Measurements from ENCODE around the gene CFAP45. TPM values are rescaled to one million over a fixed set of nuclear protein-coding genes. Genes with fewer than 3 reads are reported as not detected.

CFAP45 gene
- total and polyA plus RNA-seq, 2 of the 8 experiments (the other 6 are each of a cell fraction or from before 2014, with no cell fraction given): 0.05 TPM; not detected in 1

DNA sequence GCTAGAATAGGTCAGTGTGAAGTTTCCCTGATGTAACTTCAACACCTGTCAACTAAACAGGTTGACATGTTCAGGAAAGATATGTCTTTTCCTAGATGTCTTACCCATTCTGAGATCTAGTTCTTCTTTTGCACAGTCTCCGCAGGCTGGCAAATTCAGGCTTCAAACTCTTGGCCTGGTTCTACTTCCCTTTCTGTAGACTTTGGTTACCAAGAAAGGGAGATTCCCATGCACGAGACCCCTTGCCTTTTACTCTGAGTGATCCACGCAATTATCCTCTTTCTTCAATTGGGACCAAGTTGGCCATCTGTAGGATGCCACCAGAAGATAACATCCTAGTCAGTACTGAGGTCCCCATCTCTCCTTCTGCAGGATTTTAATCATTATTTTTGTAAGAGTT lies 2.0 kb downstream of the CFAP45 start:
- Histone ChIP-seq H3K79me1 (ENCODE audit: low read depth, low read length) (no peaks in the 10 kb centered on the region), H2AK5ac (ENCODE audit: low read depth, low read length) (no peak overlapping the region), H3K4me1 (replicated peaks in 1 of 4; ENCODE audit: control insufficient read depth in 3 of 4, insufficient read depth in 4 of 4, low read length in 3 of 4) (peaks cover 6 to 12% (median 7%) of the 10 kb centered on the region in 4 experiments), H2AFZ (ENCODE audit: low read length) (no peak overlapping the region), H3K56ac (replicated peaks; ENCODE audit: insufficient read length, low read depth, low read length) (no peak overlapping the region), H3K9me3 (ENCODE audit: insufficient read depth in 2 of 2, low read depth in 1 of 2, low read length in 1 of 2) (no peaks in the 10 kb centered on the region), H3K36me3 (ENCODE audit: control insufficient read depth in 2 of 4, insufficient read depth in 4 of 4, low read length in 3 of 4) (no peaks in the 10 kb centered on the region), H3K79me2 (ENCODE audit: control insufficient read depth in 1 of 2, insufficient read depth in 2 of 2, low read length in 2 of 2) (no peaks in the 10 kb centered on the region), H3K27ac (ENCODE audit: low read depth, low read length) (no peak overlapping the region), H2BK12ac (ENCODE audit: low read depth, low read length) (no peak overlapping the region), H4K91ac (replicated peaks; ENCODE audit: insufficient read length, low read length) (no peak overlapping the region), H2BK5ac (ENCODE audit: low read depth, low read length) (no peak overlapping the region), H3K27me3 (replicated peaks in 1 of 4; ENCODE audit: control insufficient read depth in 3 of 4, extremely low read depth in 1 of 4, insufficient read depth in 3 of 4, low read length in 3 of 4) (peaks cover 1 to 9% (median 7%) of the 10 kb centered on the region in 4 experiments; a peak in 5 of 7 replicates), H3K4me2 (ENCODE audit: insufficient read depth in 1 of 2, low read depth in 2 of 2, low read length in 2 of 2) (no peak overlapping the region), H3K23ac (ENCODE audit: insufficient read length) (no peak overlapping the region), H4K20me1 (replicated peaks in 1 of 2; ENCODE audit: control insufficient read depth in 1 of 2, insufficient read depth in 2 of 2, low read length in 2 of 2) (no peaks in the 10 kb centered on the region), H3K18ac (ENCODE audit: extremely low read depth, low read length) (no peak overlapping the region), H2BK15ac (ENCODE audit: low read length) (no peak overlapping the region), H2BK20ac (ENCODE audit: low read length) (no peak overlapping the region), H3K9ac (replicated peaks in 1 of 4; ENCODE audit: extremely low read depth in 1 of 4, low read depth in 3 of 4, low read length in 3 of 4) (no peak overlapping the region), H3K23me2 (ENCODE audit: low read depth, low read length) (peaks cover 3% of the 10 kb centered on the region; the same call in 1 of the 2 replicates), H3K4ac (replicated peaks; ENCODE audit: insufficient read length, low read depth, low read length) (no peak overlapping the region), H3K4me3 (ENCODE audit: extremely low read depth in 1 of 4, insufficient read depth in 2 of 4, low read depth in 3 of 4, low read length in 4 of 4) (no peak overlapping the region), H2BK120ac (replicated peaks; ENCODE audit: low read depth, low read length) (no peak overlapping the region), H3K14ac (ENCODE audit: insufficient read length) (no peak overlapping the region), H4K5ac (ENCODE audit: insufficient read length, low read depth, low read length) (no peak overlapping the region), H4K8ac (ENCODE audit: extremely low read depth, insufficient read depth, low read length) (no peak overlapping the region)
- 93% methylated on average over 3 of the region's 3 CpGs; no CpG with 5 or more reads in 1 of the 2 experiments for WGBS, 2 experiments (ENCODE audit: extremely low coverage in 1 of 2, insufficient coverage in 1 of 2, insufficient read length in 1 of 2, insufficient replicate concordance in 2 of 2, low coverage in 1 of 2, low lambda C conversion rate in 2 of 2, missing lambda C conversion rate in 1 of 2)
- no peak for FAIRE-seq
- ChIA-PET CTCF (ENCODE audit: partially characterized antibody) (interaction anchor here (0.6 to 20.8 kb wide), 6 partner anchors 29 to 109 kb away, joined by 3 to 645 read pairs (median 3); partner anchors contain the start of genes FCRL6 and SLAMF8), POLR2A (ENCODE audit: partially characterized antibody) (no interaction called here)
- no peak for DNase-seq (ENCODE audit: low read depth in 1 of 2, low spot score in 2 of 2)
- no peak for TF ChIP-seq RFX5 (IDR thresholded peaks at IDR 0.05; ENCODE audit: borderline replicate concordance, low read depth, low read length)
- TF ChIP-seq KDM4A (IDR thresholded peaks at IDR 0.05; ENCODE audit: low read depth, low read length, severe bottlenecking): no peak
- no peak for TF ChIP-seq ASH2L (IDR thresholded peaks at IDR 0.05; ENCODE audit: low read length)
- no peak for TF ChIP-seq KDM1A (IDR thresholded peaks at IDR 0.05; ENCODE audit: borderline replicate concordance, low read length)
- no peak for TF ChIP-seq PHF8 (conservative IDR thresholded peaks at IDR 0.05; ENCODE audit: low read depth, low read length)
- TF ChIP-seq CBX5 (IDR thresholded peaks at IDR 0.05; ENCODE audit: low read depth, low read length): no peak
- no peak for TF ChIP-seq RAD21 (IDR thresholded peaks at IDR 0.05 in 1 of 2, conservative IDR thresholded peaks at IDR 0.05 in 1 of 2; ENCODE audit: low read depth in 2 of 2, low read length in 2 of 2)
- TF ChIP-seq, protein P1, sequence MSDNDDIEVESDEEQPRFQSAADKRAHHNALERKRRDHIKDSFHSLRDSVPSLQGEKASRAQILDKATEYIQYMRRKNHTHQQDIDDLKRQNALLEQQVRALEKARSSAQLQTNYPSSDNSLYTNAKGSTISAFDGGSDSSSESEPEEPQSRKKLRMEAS (IDR thresholded peaks at IDR 0.05): no peak
- TF ChIP-seq POLR2A (IDR thresholded peaks at IDR 0.05; ENCODE audit: control extremely low read depth in 1 of 2, low read depth in 2 of 2, low read length in 2 of 2): no peak
- TF ChIP-seq SIRT6 (IDR thresholded peaks at IDR 0.05; ENCODE audit: low read length): no peak
- TF ChIP-seq EP300 (IDR thresholded peaks at IDR 0.05; ENCODE audit: borderline replicate concordance in 1 of 2, low read depth in 2 of 2, low read length in 2 of 2): no peak
- TF ChIP-seq, protein P2, sequence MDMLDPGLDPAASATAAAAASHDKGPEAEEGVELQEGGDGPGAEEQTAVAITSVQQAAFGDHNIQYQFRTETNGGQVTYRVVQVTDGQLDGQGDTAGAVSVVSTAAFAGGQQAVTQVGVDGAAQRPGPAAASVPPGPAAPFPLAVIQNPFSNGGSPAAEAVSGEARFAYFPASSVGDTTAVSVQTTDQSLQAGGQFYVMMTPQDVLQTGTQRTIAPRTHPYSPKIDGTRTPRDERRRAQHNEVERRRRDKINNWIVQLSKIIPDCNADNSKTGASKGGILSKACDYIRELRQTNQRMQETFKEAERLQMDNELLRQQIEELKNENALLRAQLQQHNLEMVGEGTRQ (IDR thresholded peaks at IDR 0.05; ENCODE audit: low read length): no peak
- no peak for TF ChIP-seq TAF7 (optimal IDR thresholded peaks at IDR 0.05; ENCODE audit: borderline replicate concordance, low read depth, low read length)

Measured in H1 (cell line).